MM.1S (cell line): ENCODE results near the gene RPN2.

ENCODE experiments used
- EZH2 ChIP-seq: fragments of 300-600 bp; sonication (generic); optimal IDR thresholded peaks from 2 replicates; pipeline ENCODE3; 2017; ENCODE audit warnings: low read depth, mild to moderate bottlenecking, antibody characterized with exemption, low read length, mixed read lengths
- TF ChIP-seq, protein P1 (sequence below): fragments of 300-600 bp; sonication (generic); IDR thresholded peaks from 2 replicates; pipeline ENCODE4 v1.5.1; 2016; ENCODE audit warnings: antibody characterized with exemption, low read length, mixed read lengths

- TF ChIP-seq, protein P1, sequence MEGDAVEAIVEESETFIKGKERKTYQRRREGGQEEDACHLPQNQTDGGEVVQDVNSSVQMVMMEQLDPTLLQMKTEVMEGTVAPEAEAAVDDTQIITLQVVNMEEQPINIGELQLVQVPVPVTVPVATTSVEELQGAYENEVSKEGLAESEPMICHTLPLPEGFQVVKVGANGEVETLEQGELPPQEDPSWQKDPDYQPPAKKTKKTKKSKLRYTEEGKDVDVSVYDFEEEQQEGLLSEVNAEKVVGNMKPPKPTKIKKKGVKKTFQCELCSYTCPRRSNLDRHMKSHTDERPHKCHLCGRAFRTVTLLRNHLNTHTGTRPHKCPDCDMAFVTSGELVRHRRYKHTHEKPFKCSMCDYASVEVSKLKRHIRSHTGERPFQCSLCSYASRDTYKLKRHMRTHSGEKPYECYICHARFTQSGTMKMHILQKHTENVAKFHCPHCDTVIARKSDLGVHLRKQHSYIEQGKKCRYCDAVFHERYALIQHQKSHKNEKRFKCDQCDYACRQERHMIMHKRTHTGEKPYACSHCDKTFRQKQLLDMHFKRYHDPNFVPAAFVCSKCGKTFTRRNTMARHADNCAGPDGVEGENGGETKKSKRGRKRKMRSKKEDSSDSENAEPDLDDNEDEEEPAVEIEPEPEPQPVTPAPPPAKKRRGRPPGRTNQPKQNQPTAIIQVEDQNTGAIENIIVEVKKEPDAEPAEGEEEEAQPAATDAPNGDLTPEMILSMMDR, result no peak
- TF ChIP-seq EZH2, result no peak
Observed at GRCh38 chr20:37222086-37222485, 43.0 kb downstream of the RPN2 start.
